Measurements from ENCODE around the gene RPL37A.

RPL37A gene

GRCh38 chr2:216498379-216499352 lies at the start of gene RPL37A:
RPL37A (plus strand) TSS chr2:216498844; CDS start chr2:216498875, 31 bp downstream.
- Histone ChIP-seq H3K4me2 (ENCODE audit: low read depth, low read length, poor library complexity, severe bottlenecking) (peak within 1 kb of the TSS; percentile 87), H3K27me3 (ENCODE audit: low read length) (no peaks in the 10 kb centered on the region), H4K20me1 (ENCODE audit: low read depth, low read length) (peaks cover 33% of the 10 kb centered on the region), H2AFZ (ENCODE audit: low read depth, low read length, severe bottlenecking) (peak within 1 kb of the TSS; percentile 60), H3K9me2 (replicated peaks; ENCODE audit: insufficient read depth, low read length) (no peaks in the 10 kb centered on the region), H3K9me3 (ENCODE audit: insufficient read depth, low read length) (no peaks in the 10 kb centered on the region), H3K27ac (ENCODE audit: low read depth, low read length) (peak within 1 kb of the TSS; percentile 75), H3K9ac (ENCODE audit: low read length) (peak within 1 kb of the TSS; percentile 99), H3F3A (ENCODE audit: insufficient read depth) (peaks cover 39% of the 10 kb centered on the region), H3K4me3 (ENCODE audit: insufficient read depth, low read length, poor library complexity, severe bottlenecking) (peak within 1 kb of the TSS; percentile 94), H3K79me2 (ENCODE audit: insufficient read depth, low read length) (peaks cover 31% of the 10 kb centered on the region), H3K36me3 (ENCODE audit: low read length) (peaks cover 40% of the 10 kb centered on the region)
- no peak for TF ChIP-seq CTCF (IDR thresholded peaks at IDR 0.05; ENCODE audit: insufficient read depth, low read length, poor library complexity, severe bottlenecking)
- no peak for TF ChIP-seq EZH2phosphoT487 (conservative IDR thresholded peaks at IDR 0.05; ENCODE audit: low read length)

GRCh38 chr2:216450346-216450745 lies 48.3 kb upstream of the RPL37A start:
- Histone ChIP-seq H3K9me2 (replicated peaks; ENCODE audit: insufficient read depth, low read length) (no peaks in the 10 kb centered on the region), H3K36me3 (ENCODE audit: low read length) (peaks cover 34% of the 10 kb centered on the region; the same call in 1 of the 2 replicates), H3K4me2 (ENCODE audit: low read depth, low read length, poor library complexity, severe bottlenecking) (no peak overlapping the region), H3K27ac (ENCODE audit: low read depth, low read length) (no peak overlapping the region), H3K27me3 (ENCODE audit: low read length) (no peaks in the 10 kb centered on the region), H2AFZ (ENCODE audit: low read depth, low read length, severe bottlenecking) (no peak overlapping the region), H3K9me3 (ENCODE audit: insufficient read depth, low read length) (no peaks in the 10 kb centered on the region), H3F3A (ENCODE audit: insufficient read depth) (no peaks in the 10 kb centered on the region), H4K20me1 (ENCODE audit: low read depth, low read length) (no peaks in the 10 kb centered on the region), H3K9ac (ENCODE audit: low read length) (no peak overlapping the region), H3K4me3 (ENCODE audit: insufficient read depth, low read length, poor library complexity, severe bottlenecking) (no peak overlapping the region), H3K79me2 (ENCODE audit: insufficient read depth, low read length) (no peaks in the 10 kb centered on the region)
- TF ChIP-seq EZH2phosphoT487 (conservative IDR thresholded peaks at IDR 0.05; ENCODE audit: low read length) = no peak
- TF ChIP-seq CTCF (IDR thresholded peaks at IDR 0.05; ENCODE audit: insufficient read depth, low read length, poor library complexity, severe bottlenecking) = no peak

DNA sequence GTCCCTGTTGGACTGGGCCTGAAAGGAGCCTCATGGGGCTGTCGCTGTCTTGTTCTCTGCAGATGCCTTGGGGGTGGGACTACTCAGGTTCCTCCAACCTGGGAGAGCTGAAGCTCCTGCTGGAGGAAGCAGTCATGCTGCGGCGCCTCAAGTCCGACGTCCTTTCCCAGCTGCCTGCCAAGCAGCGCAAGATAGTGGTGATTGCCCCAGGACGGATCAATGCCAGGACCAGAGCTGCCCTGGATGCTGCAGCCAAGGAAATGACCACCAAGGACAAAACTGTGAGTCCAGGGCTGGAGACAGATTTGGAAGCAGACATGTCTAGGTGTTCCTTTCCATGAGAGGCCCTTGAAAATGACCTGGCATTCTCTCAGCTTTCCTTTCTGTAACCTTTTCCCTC lies 47.9 kb upstream of the RPL37A start:
- no peaks in the 10 kb centered on the region for H3K9me2 ChIP-seq (replicated peaks; ENCODE audit: insufficient read depth, low read length)
- H3K4me2 ChIP-seq (ENCODE audit: low read depth, low read length, poor library complexity, severe bottlenecking) = no peak overlapping the region
- H4K20me1 ChIP-seq (ENCODE audit: low read depth, low read length) = no peaks in the 10 kb centered on the region
- H3K79me2 ChIP-seq (ENCODE audit: insufficient read depth, low read length) = no peaks in the 10 kb centered on the region
- H3K4me3 ChIP-seq (ENCODE audit: insufficient read depth, low read length, poor library complexity, severe bottlenecking) = no peak overlapping the region
- no peaks in the 10 kb centered on the region for H3K27me3 ChIP-seq (ENCODE audit: low read length)
- H3F3A ChIP-seq (ENCODE audit: insufficient read depth) = no peaks in the 10 kb centered on the region
- no peaks in the 10 kb centered on the region for H3K9me3 ChIP-seq (ENCODE audit: insufficient read depth, low read length)
- H3K27ac ChIP-seq (ENCODE audit: low read depth, low read length) = no peak overlapping the region
- H2AFZ ChIP-seq (ENCODE audit: low read depth, low read length, severe bottlenecking) = no peak overlapping the region
- H3K36me3 ChIP-seq (ENCODE audit: low read length) = peaks cover 34% of the 10 kb centered on the region; the same call in 1 of the 2 replicates
- H3K9ac ChIP-seq (ENCODE audit: low read length) = no peak overlapping the region
- no peak for TF ChIP-seq EZH2phosphoT487 (conservative IDR thresholded peaks at IDR 0.05; ENCODE audit: low read length)
- TF ChIP-seq CTCF (IDR thresholded peaks at IDR 0.05; ENCODE audit: insufficient read depth, low read length, poor library complexity, severe bottlenecking) = no peak
